K562 (cell line): Measurements from ENCODE around the gene ELP5. TPM values are rescaled to one million over a fixed set of nuclear protein-coding genes. Genes with fewer than 3 reads are reported as not detected.

Experiments used
- DNMT1 ChIP-seq: fragments of 450-650 bp; IDR thresholded peaks from 2 replicates; pipeline ENCODE4 v1.6.1; 2016; ENCODE audit warnings: antibody characterized with exemption, mild to moderate bottlenecking
- FOXK1 ChIP-seq: sonication (generic); formaldehyde crosslinking; IDR thresholded peaks from 2 replicates; pipeline ENCODE4 v1.8.0; 2022; ENCODE audit warnings: missing genetic modification reagents, mild to moderate bottlenecking, borderline replicate concordance
- FOXK2 ChIP-seq, 2 experiments: fragments of 450-650 bp; IDR thresholded peaks in 1 of 2; conservative IDR thresholded peaks in 1 of 2; 2 replicates each; pipeline ENCODE4 v1.6.1; 2016; ENCODE audit warnings: low read depth in 2 of 2, mild to moderate bottlenecking in 1 of 2
- GATAD2B ChIP-seq: fragments of 450-650 bp; IDR thresholded peaks from 2 replicates; pipeline ENCODE4 v1.6.1; 2017; ENCODE audit warnings: mild to moderate bottlenecking, borderline replicate concordance
- HEY1 ChIP-seq: fragments of 250-450 bp; sonication (Bioruptor Pico); IDR thresholded peaks from 2 replicates; pipeline ENCODE4 v1.5.0; 2020; ENCODE audit warnings: mild to moderate bottlenecking, moderate library complexity, borderline replicate concordance
- MEIS2 ChIP-seq: fragments of 450-650 bp; IDR thresholded peaks from 2 replicates; pipeline ENCODE4 v1.6.1; 2014; ENCODE audit warnings: mild to moderate bottlenecking; ENCODE audit not compliant: partially characterized antibody
- MXI1 ChIP-seq: IDR thresholded peaks from 2 replicates; pipeline ENCODE4 v1.6.1; 2011; ENCODE audit warnings: low read depth, mild to moderate bottlenecking, improper control_type of control experiment, low read length
- NCOA6 ChIP-seq: fragments of 450-650 bp; IDR thresholded peaks from 2 replicates; pipeline ENCODE4 v1.6.1; 2017; ENCODE audit warnings: mild to moderate bottlenecking
- NFE2L1 ChIP-seq: fragments of 450-650 bp; IDR thresholded peaks from 2 replicates; pipeline ENCODE4 v1.6.1; 2016; ENCODE audit warnings: missing genetic modification characterization, low read depth, mild to moderate bottlenecking, missing compliant biosample characterization, moderate library complexity, borderline replicate concordance
- NUFIP1 ChIP-seq: fragments of 450-650 bp; IDR thresholded peaks from 2 replicates; pipeline ENCODE4 v1.6.1; 2018; ENCODE audit not compliant: partially characterized antibody
- POLR2B ChIP-seq: fragments of 450-650 bp; IDR thresholded peaks from 2 replicates; pipeline ENCODE4 v1.6.1; 2018; ENCODE audit warnings: low read depth; ENCODE audit not compliant: partially characterized antibody
- RFX1 ChIP-seq: fragments of 450-650 bp; IDR thresholded peaks from 2 replicates; pipeline ENCODE4 v1.6.1; 2016; ENCODE audit warnings: mild to moderate bottlenecking, moderate library complexity
- SMARCC2 ChIP-seq: fragments of 450-650 bp; IDR thresholded peaks from 2 replicates; pipeline ENCODE4 v1.6.1; 2017; ENCODE audit warnings: antibody characterized with exemption, moderate library complexity, mild to moderate bottlenecking, low read depth
- STAT5B ChIP-seq: fragments of 250-450 bp; sonication (Bioruptor Pico); IDR thresholded peaks from 2 replicates; pipeline ENCODE4 v1.8.0; 2021; ENCODE audit warnings: mild to moderate bottlenecking, inconsistent platforms
- TAL1 ChIP-seq: fragments of 450-650 bp; IDR thresholded peaks from 2 replicates; pipeline ENCODE4 v1.6.1; 2016; ENCODE audit warnings: mild to moderate bottlenecking
- ZNF134 ChIP-seq: fragments of 250-450 bp; sonication (Bioruptor Pico); conservative IDR thresholded peaks from 2 replicates; pipeline ENCODE4 v1.4.0; 2020
- ZNF408 ChIP-seq: fragments of 250-450 bp; sonication (Bioruptor Pico); IDR thresholded peaks from 2 replicates; pipeline ENCODE4 v1.4.0; 2020; ENCODE audit warnings: low read depth, mild to moderate bottlenecking, moderate library complexity
- ZNF668 ChIP-seq: fragments of 250-450 bp; sonication (Bioruptor Pico); IDR thresholded peaks from 2 replicates; pipeline ENCODE4 v1.8.0; 2022; ENCODE audit warnings: mild to moderate bottlenecking, inconsistent platforms
- ZNF785 ChIP-seq: fragments of 250-450 bp; sonication (Bioruptor Pico); IDR thresholded peaks from 2 replicates; pipeline ENCODE4 v1.4.0; 2020; ENCODE audit warnings: mild to moderate bottlenecking
- polyA plus RNA-seq, 8 experiments: library from polyadenylated mRNA; depleted of rRNA in 4 of 8; stranded (reverse) in 5 of 8; unstranded in 3 of 8; fragments of >200 nt; fragmentation: Nextera tagmentation in 2 of 8; fragmentation: Illumina TruSeq in 1 of 8; extraction: Ambion mirVana in 2 of 8; extraction: Trizol in 1 of 8; gene quantifications; 2 replicates each; pipeline versions ENCODE4 v1.2.1 to v1.2.3, GENCODE V29; 2011 to 2014; ENCODE audit warnings: inconsistent platforms in 1 of 8, missing spikeins in 1 of 8
- total RNA-seq, 7 experiments: library from RNA; depleted of rRNA in 6 of 7; stranded (reverse); fragments of >200 nt in 6 of 7; fragmentation: Illumina TruSeq in 2 of 7; extraction: Trizol in 2 of 7; gene quantifications; 2 replicates each; pipeline versions ENCODE4 v1.2.1 to v1.2.3, GENCODE V29; 2011 to 2021; ENCODE audit warnings: low replicate concordance in 1 of 7
- TF ChIP-seq, protein P1 (sequence below): sonication (generic); formaldehyde crosslinking; IDR thresholded peaks from 2 replicates; pipeline ENCODE4 v1.8.0; 2022; ENCODE audit warnings: mild to moderate bottlenecking, missing genetic modification reagents
- TF ChIP-seq, protein P2 (sequence below): IDR thresholded peaks from 3 replicates; pipeline ENCODE4 v1.6.1; 2011; ENCODE audit warnings: borderline replicate concordance, mild to moderate bottlenecking; ENCODE audit not compliant: insufficient read length, insufficient read depth
- TF ChIP-seq, protein P3 (sequence below), 2 experiments: fragments of 200-800 bp in 1 of 2; sonication (Bioruptor generic) in 1 of 2; sonication (generic) in 1 of 2; formaldehyde crosslinking in 1 of 2; IDR thresholded peaks in 1 of 2; conservative IDR thresholded peaks in 1 of 2; 2 replicates each; pipeline versions ENCODE4 v1.5.0 to v1.6.1; 2016 to 2020; ENCODE audit warnings: missing compliant biosample characterization in 1 of 2, missing genetic modification characterization in 1 of 2, missing genetic modification reagents in 1 of 2

Gene ELP5
- total and polyA plus RNA-seq, 9 of the 15 experiments (the other 6 are each of a cell fraction or from before 2014, with no cell fraction given) = 25.7 to 77.9 (median 52.9) TPM

DNA sequence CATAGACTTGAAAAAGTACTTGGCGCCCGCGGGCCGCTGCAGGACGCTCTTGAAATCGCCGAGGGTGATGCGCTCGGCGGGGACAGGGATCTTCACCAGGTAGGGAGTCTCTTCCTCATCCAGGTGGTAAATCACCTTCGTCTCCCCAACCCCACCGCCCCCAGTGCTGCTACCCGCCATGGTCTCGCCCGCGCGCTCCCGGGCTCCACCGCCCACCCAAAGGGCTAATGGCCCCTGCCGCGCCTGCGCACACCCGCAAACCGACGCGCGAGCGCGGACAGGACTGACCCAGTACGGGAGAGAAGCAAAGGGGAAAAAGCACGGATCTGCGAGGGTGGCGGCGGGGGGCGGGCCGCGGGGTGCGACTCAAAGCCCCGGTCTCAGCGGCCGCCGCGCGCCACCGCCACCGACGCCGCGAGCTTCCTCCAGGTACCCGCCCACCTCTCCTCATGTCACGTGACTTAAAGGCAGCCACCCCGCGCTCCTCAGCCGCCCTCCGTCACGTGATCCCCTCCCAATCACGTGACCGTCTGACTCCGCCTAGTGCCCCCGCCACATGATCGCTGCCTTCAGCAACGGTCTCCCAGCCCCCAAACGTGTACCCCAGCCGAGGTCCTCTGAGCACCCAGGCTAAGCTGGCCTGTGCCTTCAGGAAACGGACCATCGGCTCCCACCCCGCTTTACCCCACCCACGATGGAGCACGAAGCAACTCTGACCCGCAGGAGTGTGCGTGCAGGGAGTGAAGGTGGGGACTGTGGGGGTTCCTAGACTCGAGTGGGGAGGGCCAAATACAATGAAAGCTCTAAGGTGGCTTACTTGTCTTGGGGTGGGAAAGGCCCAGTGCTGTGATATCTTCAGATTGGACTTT lies 17.7 kb upstream of the ELP5 start, which contains the start of gene DVL2 (continued):
- TF ChIP-seq MEIS2 (no peak), RFX1 (no peak), DNMT1 (peak; percentile 26; the same call in 1 of the 2 replicates), FOXK1 (no peak), FOXK2 (conservative IDR thresholded peaks at IDR 0.05 in 1 of 2, IDR thresholded peaks at IDR 0.05 in 1 of 2; ENCODE audit: low read depth in 2 of 2) (peak in 1 of 2 experiments; percentile 91; a peak in 2 of 4 replicates), SMARCC2 (no peak), ZNF785 (CRISPR knock-in tag) (no peak), NCOA6 (no peak), MXI1 (no peak), POLR2B (peak; percentile 91), ZNF134 (no peak), NUFIP1 (no peak), NFE2L1 (tag) (no peak), ZNF408 (CRISPR knock-in tag) (no peak), STAT5B (CRISPR knock-in tag) (no peak), TAL1 (no peak), HEY1 (CRISPR knock-in tag) (peak; percentile 14; the same call in 1 of the 2 replicates), GATAD2B (no peak), ZNF668 (no peak)
- TF ChIP-seq, protein P1, sequence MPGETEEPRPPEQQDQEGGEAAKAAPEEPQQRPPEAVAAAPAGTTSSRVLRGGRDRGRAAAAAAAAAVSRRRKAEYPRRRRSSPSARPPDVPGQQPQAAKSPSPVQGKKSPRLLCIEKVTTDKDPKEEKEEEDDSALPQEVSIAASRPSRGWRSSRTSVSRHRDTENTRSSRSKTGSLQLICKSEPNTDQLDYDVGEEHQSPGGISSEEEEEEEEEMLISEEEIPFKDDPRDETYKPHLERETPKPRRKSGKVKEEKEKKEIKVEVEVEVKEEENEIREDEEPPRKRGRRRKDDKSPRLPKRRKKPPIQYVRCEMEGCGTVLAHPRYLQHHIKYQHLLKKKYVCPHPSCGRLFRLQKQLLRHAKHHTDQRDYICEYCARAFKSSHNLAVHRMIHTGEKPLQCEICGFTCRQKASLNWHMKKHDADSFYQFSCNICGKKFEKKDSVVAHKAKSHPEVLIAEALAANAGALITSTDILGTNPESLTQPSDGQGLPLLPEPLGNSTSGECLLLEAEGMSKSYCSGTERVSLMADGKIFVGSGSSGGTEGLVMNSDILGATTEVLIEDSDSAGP (CRISPR knock-in tag) = no peak
- TF ChIP-seq, protein P2, sequence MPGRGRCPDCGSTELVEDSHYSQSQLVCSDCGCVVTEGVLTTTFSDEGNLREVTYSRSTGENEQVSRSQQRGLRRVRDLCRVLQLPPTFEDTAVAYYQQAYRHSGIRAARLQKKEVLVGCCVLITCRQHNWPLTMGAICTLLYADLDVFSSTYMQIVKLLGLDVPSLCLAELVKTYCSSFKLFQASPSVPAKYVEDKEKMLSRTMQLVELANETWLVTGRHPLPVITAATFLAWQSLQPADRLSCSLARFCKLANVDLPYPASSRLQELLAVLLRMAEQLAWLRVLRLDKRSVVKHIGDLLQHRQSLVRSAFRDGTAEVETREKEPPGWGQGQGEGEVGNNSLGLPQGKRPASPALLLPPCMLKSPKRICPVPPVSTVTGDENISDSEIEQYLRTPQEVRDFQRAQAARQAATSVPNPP = no peak
- TF ChIP-seq, protein P3, sequence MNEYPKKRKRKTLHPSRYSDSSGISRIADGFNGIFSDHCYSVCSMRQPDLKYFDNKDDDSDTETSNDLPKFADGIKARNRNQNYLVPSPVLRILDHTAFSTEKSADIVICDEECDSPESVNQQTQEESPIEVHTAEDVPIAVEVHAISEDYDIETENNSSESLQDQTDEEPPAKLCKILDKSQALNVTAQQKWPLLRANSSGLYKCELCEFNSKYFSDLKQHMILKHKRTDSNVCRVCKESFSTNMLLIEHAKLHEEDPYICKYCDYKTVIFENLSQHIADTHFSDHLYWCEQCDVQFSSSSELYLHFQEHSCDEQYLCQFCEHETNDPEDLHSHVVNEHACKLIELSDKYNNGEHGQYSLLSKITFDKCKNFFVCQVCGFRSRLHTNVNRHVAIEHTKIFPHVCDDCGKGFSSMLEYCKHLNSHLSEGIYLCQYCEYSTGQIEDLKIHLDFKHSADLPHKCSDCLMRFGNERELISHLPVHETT (CRISPR knock-in tag; conservative IDR thresholded peaks at IDR 0.05 in 1 of 2, IDR thresholded peaks at IDR 0.05 in 1 of 2) = peak in 1 of 2 experiments; percentile 97; a peak in 2 of 4 replicates
